Endothelial cell of umbilical vein (primary cell): ENCODE measurements around the gene ZCCHC4. TPM values are rescaled to one million over a fixed set of nuclear protein-coding genes. Genes with fewer than 3 reads are reported as not detected.

Experiments used
- BruUV-seq: library from RNA; stranded (reverse); fragments of 400-500 nt; replicated peaks from 2 replicates; lab custom pipeline; 2021; lab: Mats Ljungman, UMichigan
- CTCF ChIA-PET: fragments of 300-600, 350-600 bp; sonication (Branson Sonifier 250); formaldehyde crosslinking; loops from one replicate; lab custom pipeline; 2021; ENCODE audit warnings: antibody characterized with exemption, inconsistent platforms; lab: Charles Lee
- POLR2A ChIA-PET: fragments of 300-600, 350-600 bp; sonication (Branson Sonifier 250); formaldehyde crosslinking; loops from one replicate; lab custom pipeline; 2021; ENCODE audit warnings: antibody characterized with exemption, inconsistent platforms; lab: Charles Lee
- DNase-seq: peaks from one replicate; pipeline ENCODE4 v3.0.0-alpha.2; 2011; ENCODE audit warnings: low read depth, low spot score
- FAIRE-seq: peaks from 2 replicates; lab custom pipeline; 2011; peaks lifted over from hg19 to GRCh38; lab: Jason Lieb, UNC
- H2AFZ ChIP-seq: 2 replicates; pipeline ENCODE4 v1.6.0; 2012; ENCODE audit warnings: low read depth, low read length, control low read depth, inconsistent platforms
- H3K27ac ChIP-seq: 2 replicates; pipeline ENCODE4 v1.5.1; 2011; ENCODE audit warnings: low read depth, mild to moderate bottlenecking, control low read depth, low read length, moderate library complexity; ENCODE audit not compliant: insufficient read depth
- H3K27me3 ChIP-seq, 2 experiments: 2 replicates each; pipeline versions ENCODE4 v1.6.0 to v1.6.1; 2011; ENCODE audit warnings: low read length in 2 of 2, mixed read lengths in 1 of 2; ENCODE audit not compliant: control insufficient read depth in 2 of 2, insufficient read depth in 2 of 2
- H3K36me3 ChIP-seq, 2 experiments: 2 replicates in 1 of 2; 3 replicates in 1 of 2; pipeline ENCODE4 v1.5.1; 2011; ENCODE audit warnings: low read length in 2 of 2, mild to moderate bottlenecking in 1 of 2, moderate library complexity in 1 of 2; ENCODE audit not compliant: control insufficient read depth in 2 of 2, insufficient read depth in 2 of 2; ENCODE audit errors: extremely low read depth in 1 of 2
- H3K4me1 ChIP-seq: 3 replicates; pipeline ENCODE4 v1.5.1; 2011; ENCODE audit warnings: mild to moderate bottlenecking, low read length; ENCODE audit not compliant: control insufficient read depth, insufficient read depth; ENCODE audit errors: extremely low read depth
- H3K4me2 ChIP-seq: 2 replicates; pipeline ENCODE4 v1.6.1; 2011; ENCODE audit warnings: low read length, control low read depth, mixed read lengths; ENCODE audit not compliant: insufficient read depth
- H3K4me3 ChIP-seq, 3 experiments: fragments of 200-600 bp in 1 of 3; sonication (generic), shearing (Covaris generic) in 1 of 3; replicated peaks in 1 of 3; 2 replicates each; pipeline ENCODE4 v1.5.1; 2011 to 2016; ENCODE audit warnings: control low read depth in 3 of 3, low read length in 3 of 3, mild to moderate bottlenecking in 2 of 3, inconsistent platforms in 1 of 3, low read depth in 1 of 3, moderate library complexity in 1 of 3; ENCODE audit not compliant: insufficient read depth in 1 of 3
- H3K79me2 ChIP-seq: 2 replicates; pipeline ENCODE4 v1.6.0; 2012; ENCODE audit warnings: low read length, inconsistent platforms; ENCODE audit not compliant: control insufficient read depth, insufficient read depth
- H3K9ac ChIP-seq: replicated peaks from 2 replicates; pipeline ENCODE3; 2011; ENCODE audit warnings: low read length, control low read depth; ENCODE audit not compliant: insufficient read depth; ENCODE audit errors: extremely low read depth
- H3K9me1 ChIP-seq: replicated peaks from 3 replicates; pipeline ENCODE4 v1.6.0; 2011; ENCODE audit warnings: mild to moderate bottlenecking, low read length; ENCODE audit not compliant: control insufficient read depth, insufficient read depth; ENCODE audit errors: extremely low read depth
- H3K9me3 ChIP-seq: replicated peaks from 2 replicates; pipeline ENCODE4 v1.5.1; 2012; ENCODE audit warnings: low read length, inconsistent platforms; ENCODE audit not compliant: control insufficient read depth, insufficient read depth
- H4K20me1 ChIP-seq: replicated peaks from 2 replicates; pipeline ENCODE3; 2011; ENCODE audit warnings: mild to moderate bottlenecking, low read length; ENCODE audit not compliant: control insufficient read depth, insufficient read depth; ENCODE audit errors: extremely low read depth
- CTCF ChIP-seq, 2 donors: IDR thresholded peaks; 1 replicate in 1 of 2; 2 replicates in 1 of 2; pipeline ENCODE4 v1.5.1; 2011; ENCODE audit warnings: low read length in 2 of 2, mild to moderate bottlenecking in 2 of 2, moderate library complexity in 2 of 2, control low read depth in 1 of 2, inconsistent platforms in 1 of 2, low read depth in 1 of 2; ENCODE audit not compliant: insufficient read depth in 1 of 2; ENCODE audit errors: extremely low read depth in 1 of 2
- EZH2 ChIP-seq: IDR thresholded peaks from 2 replicates; pipeline ENCODE4 v1.6.1; 2012; ENCODE audit warnings: borderline replicate concordance, low read depth, mild to moderate bottlenecking, moderate library complexity, low read length, inconsistent platforms; ENCODE audit not compliant: severe bottlenecking
- FOS ChIP-seq: IDR thresholded peaks from 2 replicates; pipeline ENCODE4 v1.6.1; 2011; ENCODE audit warnings: mild to moderate bottlenecking, low read length, moderate library complexity, borderline replicate concordance; ENCODE audit not compliant: insufficient read depth
- GATA2 ChIP-seq: IDR thresholded peaks from 2 replicates; pipeline ENCODE4 v1.7.0; 2011; ENCODE audit warnings: low read depth, mild to moderate bottlenecking, moderate library complexity, mixed read lengths, low read length; ENCODE audit not compliant: insufficient read length, insufficient read depth
- POLR2A ChIP-seq: IDR thresholded peaks from 2 replicates; pipeline ENCODE4 v1.6.1; 2012; ENCODE audit warnings: low read depth, mild to moderate bottlenecking, control low read depth, low read length
- POLR2AphosphoS5 ChIP-seq: IDR thresholded peaks from 2 replicates; pipeline ENCODE4 v1.6.1; 2012; ENCODE audit warnings: low read depth, mild to moderate bottlenecking, control low read depth, low read length, moderate library complexity; ENCODE audit not compliant: insufficient read depth
- dilution Hi-C: fragments of 300-500 bp; cut with MboI; formaldehyde crosslinking; loops from one replicate; pipeline ENCODE4 v1.15.0; 2019; ENCODE audit warnings: low sequenced_read_pairs; ENCODE audit not compliant: extremely low pct_ligation_motif_present
- intact Hi-C: fragments of 100-400 bp; cut with micrococcal nuclease; formaldehyde crosslinking; loops from one replicate; pipeline ENCODE4 v1.10.0; 2022
- polyA plus RNA-seq, 4 experiments: library from polyadenylated mRNA; depleted of rRNA in 3 of 4; stranded (reverse) in 3 of 4; unstranded in 1 of 4; fragments of >200 nt; gene quantifications; 2 replicates each; pipeline versions ENCODE4 v1.2.1 to v1.2.3, GENCODE V29; 2011 to 2012; ENCODE audit warnings: missing spikeins in 1 of 4
- total RNA-seq: library from RNA; stranded (reverse); gene quantifications from 2 replicates; pipeline ENCODE4 v1.2.3, GENCODE V29; 2021

The ZCCHC4 gene
- total and polyA plus RNA-seq, 2 donors (not counting 3 experiments of a cell fraction or from before 2014, with no cell fraction given): 6.6 to 10.9 TPM

GRCh38 chr4:25290490-25291067, 22.0 kb upstream of the ZCCHC4 start:
- no peaks in the 10 kb centered on the region for H3K9me1 ChIP-seq
- H3K27me3 ChIP-seq: no peaks in the 10 kb centered on the region
- dilution Hi-C loops (no loop called here), intact Hi-C loops (no loop called here)
- H3K9me3 ChIP-seq: no peaks in the 10 kb centered on the region
- H3K4me3 ChIP-seq: no peak overlapping the region
- H2AFZ ChIP-seq: no peak overlapping the region
- DNase-seq (no peak), FAIRE-seq (no peak)
- ChIA-PET POLR2A (no interaction called here), CTCF (interaction anchor here (1.5 to 1.7 kb wide), 2 partner anchors 8 to 55 kb away, joined by 3 read pairs; no protein-coding TSS in a partner anchor)
- H3K79me2 ChIP-seq: no peaks in the 10 kb centered on the region
- H3K4me2 ChIP-seq: no peak overlapping the region
- TF ChIP-seq GATA2: no peak
- TF ChIP-seq EZH2: no peak
- no peak for TF ChIP-seq POLR2A
- TF ChIP-seq FOS: no peak
- no peak for TF ChIP-seq CTCF (IDR thresholded peaks at IDR 0.05; ENCODE audit: extremely low read depth in 1 of 2, insufficient read depth in 1 of 2, low read depth in 1 of 2, low read length in 2 of 2)
- no peak for TF ChIP-seq POLR2AphosphoS5
- no peaks in the 10 kb centered on the region for H4K20me1 ChIP-seq
- H3K36me3 ChIP-seq: no peaks in the 10 kb centered on the region
- no TSS peak for BruUV-seq
- H3K9ac ChIP-seq: no peak overlapping the region
- no peak overlapping the region for H3K27ac ChIP-seq
- H3K4me1 ChIP-seq: no peaks in the 10 kb centered on the region
